Kidney (tissue), 14 donors: ENCODE data around the gene CCL7. TPM values are rescaled to one million over a fixed set of nuclear protein-coding genes. Genes with fewer than 3 reads are reported as not detected.

ENCODE experiments used
- DNase-seq, 5 donors: peaks; one replicate each; pipeline ENCODE4 v3.0.0-alpha.2; 2013 to 2020
- FAIRE-seq: peaks from 2 replicates; lab custom pipeline; 2012; peaks lifted over from hg19 to GRCh38; lab: Jason Lieb, UNC
- H3K27ac ChIP-seq, 2 donors: one replicate each; pipeline ENCODE4 v1.7.0; 2013; ENCODE audit warnings: low read depth in 2 of 2, low read length in 2 of 2, inconsistent platforms in 1 of 2
- H3K27me3 ChIP-seq: one replicate; pipeline ENCODE4 v1.7.1; 2013; ENCODE audit warnings: low read length, inconsistent platforms; ENCODE audit not compliant: control insufficient read depth, insufficient read depth
- H3K36me3 ChIP-seq, 3 donors: one replicate each; pipeline versions ENCODE4 v1.7.0 to v1.7.1; 2013; ENCODE audit warnings: low read length in 3 of 3, control low read depth in 1 of 3, inconsistent platforms in 1 of 3; ENCODE audit not compliant: insufficient read depth in 3 of 3, control insufficient read depth in 2 of 3
- H3K4me1 ChIP-seq, 3 donors: one replicate each; pipeline versions ENCODE4 v1.7.0 to v1.7.1; 2013; ENCODE audit warnings: low read length in 3 of 3, inconsistent platforms in 1 of 3, low read depth in 1 of 3; ENCODE audit not compliant: control insufficient read depth in 2 of 3, insufficient read depth in 2 of 3
- H3K4me3 ChIP-seq, 3 donors: one replicate each; pipeline versions ENCODE4 v1.7.0 to v1.8.1; 2013; ENCODE audit warnings: low read length in 3 of 3, control low read depth in 1 of 3, inconsistent platforms in 1 of 3
- H3K9ac ChIP-seq, 3 donors: one replicate each; pipeline versions ENCODE4 v1.7.0 to v1.7.1; 2013; ENCODE audit warnings: low read length in 3 of 3, control low read depth in 1 of 3, inconsistent platforms in 1 of 3
- H3K9me3 ChIP-seq, 3 donors: one replicate each; pipeline versions ENCODE4 v1.7.0 to v1.7.1; 2013; ENCODE audit warnings: low read length in 3 of 3, control low read depth in 1 of 3, inconsistent platforms in 1 of 3; ENCODE audit not compliant: control insufficient read depth in 2 of 3, insufficient read depth in 1 of 3
- CTCF ChIP-seq: IDR thresholded peaks from 3 replicates; pipeline ENCODE4 v1.5.1; 2012; ENCODE audit warnings: mild to moderate bottlenecking, moderate library complexity, borderline replicate concordance; ENCODE audit not compliant: insufficient read depth; ENCODE audit errors: extremely low read depth
- intact Hi-C: fragments of 100-400 bp; cut with DNase I; formaldehyde crosslinking; loops from one replicate; pipeline ENCODE4 v1.11.1; 2022
- polyA plus RNA-seq: library from polyadenylated mRNA; stranded (reverse); fragments of 350-450 nt; fragmentation: Illumina TruSeq; extraction: RNeasy Lipid Tissue Mini Kit (QIAGEN cat#74804); gene quantifications from one replicate; pipeline ENCODE4 v1.2.3, GENCODE V29; 2014; ENCODE audit warnings: low read depth, low replicate concordance; ENCODE audit not compliant: insufficient read depth
- total RNA-seq: library from RNA; stranded (reverse); fragmentation: NEBNext Ultra II Directional; extraction: Animal tissue kit (Norgen Biotek cat#: 25700); gene quantifications from one replicate; pipeline ENCODE4 v1.2.1, GENCODE V29; 2021
- donor health status: control.
- donor health status: control.
- donor health status: control.
- donor health status: control.
- donor health status: control.
- donor health status: DM: yes; HTN: yes; CAD: no.
- donor health status: Normal renal cell carcinoma (clear cell type).

Gene CCL7
- total and polyA plus RNA-seq, 2 donors from 2014 or later: not detected

GRCh38 chr17:34242587-34243363, 27.2 kb upstream of the CCL7 start:
- intact Hi-C loops: no loop called here
- Histone ChIP-seq H3K9ac (no peak overlapping the region), H3K4me3 (no peak overlapping the region), H3K27ac (peak overlapping the region in 1 of 2 donors; percentile 35), H3K4me1 (peaks cover 0 to 11% (median 7%) of the 10 kb centered on the region in 3 donors), H3K36me3 (no peaks in the 10 kb centered on the region), H3K9me3 (no peaks in the 10 kb centered on the region), H3K27me3 (no peaks in the 10 kb centered on the region)
- FAIRE-seq (no peak), DNase-seq (no peak)
- no peak for TF ChIP-seq CTCF

- H3K9ac ChIP-seq: no peak overlapping the region
- H3K4me1 ChIP-seq: peaks cover 0 to 13% (median 12%) of the 10 kb centered on the region in 3 donors
- H3K4me3 ChIP-seq: no peak overlapping the region
- no peaks in the 10 kb centered on the region for H3K36me3 ChIP-seq
- H3K27ac ChIP-seq: no peak overlapping the region
- no peak for FAIRE-seq
- no peak for TF ChIP-seq CTCF
- intact Hi-C loops: no loop called here
- no peak for DNase-seq
- H3K9me3 ChIP-seq: no peaks in the 10 kb centered on the region
- H3K27me3 ChIP-seq: no peaks in the 10 kb centered on the region
Measured at GRCh38 chr17:34243364-34244320, 26.4 kb upstream of the CCL7 start.

GRCh38 chr17:34245351-34245905, 24.6 kb upstream of the CCL7 start:
- no peak for DNase-seq

More at GRCh38 chr17:34245351-34245905, 24.6 kb upstream of the CCL7 start:
- FAIRE-seq: no peak
- Histone ChIP-seq H3K9me3 (no peaks in the 10 kb centered on the region), H3K4me1 (peaks cover 0 to 19% (median 6%) of the 10 kb centered on the region in 3 donors), H3K27ac (no peak overlapping the region), H3K9ac (no peak overlapping the region), H3K4me3 (no peak overlapping the region), H3K36me3 (no peaks in the 10 kb centered on the region), H3K27me3 (no peaks in the 10 kb centered on the region)
- TF ChIP-seq CTCF: no peak
- intact Hi-C loops: no loop called here
